H1 (cell line): ENCODE results near the gene HS6ST3. TPM values are rescaled to one million over a fixed set of nuclear protein-coding genes. Genes with fewer than 3 reads are reported as not detected.

Experiments
- CTCF ChIA-PET: fragments of 300-600 bp; sonication (Branson Sonifier 250); formaldehyde crosslinking; loops from one replicate; lab custom pipeline; 2021; ENCODE audit not compliant: partially characterized antibody; lab: Charles Lee
- POLR2A ChIA-PET: fragments of 300-600 bp; sonication (Branson Sonifier 250); formaldehyde crosslinking; loops from one replicate; lab custom pipeline; 2021; ENCODE audit warnings: inconsistent platforms; ENCODE audit not compliant: partially characterized antibody; lab: Charles Lee
- DNase-seq, 2 experiments: peaks; one replicate each; pipeline versions ENCODE4 v3.0.0 to v3.0.0-alpha.2; 2010 to 2022; ENCODE audit warnings: low spot score in 2 of 2, low read depth in 1 of 2, mixed read lengths in 1 of 2
- FAIRE-seq: peaks from 2 replicates; lab custom pipeline; 2011; peaks lifted over from hg19 to GRCh38; lab: Jason Lieb, UNC
- H2AFZ ChIP-seq: 2 replicates; pipeline ENCODE4 v1.8.1; 2012; ENCODE audit warnings: low read length, inconsistent platforms
- H2AK5ac ChIP-seq: 2 replicates; pipeline ENCODE4 v1.6.1; 2013; ENCODE audit warnings: low read depth, low read length
- H2BK120ac ChIP-seq: replicated peaks from 2 replicates; pipeline ENCODE3; 2013; ENCODE audit warnings: low read depth, low read length, inconsistent platforms
- H2BK12ac ChIP-seq: 2 replicates; pipeline ENCODE4 v1.6.1; 2013; ENCODE audit warnings: low read depth, low read length
- H2BK15ac ChIP-seq: 2 replicates; pipeline ENCODE4 v1.6.1; 2013; ENCODE audit warnings: low read length
- H2BK20ac ChIP-seq: 2 replicates; pipeline ENCODE4 v1.6.1; 2013; ENCODE audit warnings: low read length
- H2BK5ac ChIP-seq: 2 replicates; pipeline ENCODE4 v1.6.1; 2013; ENCODE audit warnings: low read depth, low read length
- H3K14ac ChIP-seq: 2 replicates; pipeline ENCODE4 v1.6.1; 2013; ENCODE audit warnings: inconsistent platforms; ENCODE audit not compliant: insufficient read length
- H3K18ac ChIP-seq: 2 replicates; pipeline ENCODE4 v1.6.1; 2013; ENCODE audit warnings: low read length; ENCODE audit errors: extremely low read depth
- H3K23ac ChIP-seq: 2 replicates; pipeline ENCODE4 v1.6.1; 2013; ENCODE audit warnings: inconsistent platforms; ENCODE audit not compliant: insufficient read length
- H3K23me2 ChIP-seq: 2 replicates; pipeline ENCODE4 v1.6.1; 2013; ENCODE audit warnings: low read depth, low read length
- H3K27ac ChIP-seq: 2 replicates; pipeline ENCODE4 v1.6.1; 2011; ENCODE audit warnings: low read depth, low read length, inconsistent platforms
- H3K27me3 ChIP-seq, 4 experiments: replicated peaks in 1 of 4; 1 replicate in 1 of 4; 2 replicates in 3 of 4; pipeline versions ENCODE4 v1.6.1 to v1.8.1; 2011 to 2013; ENCODE audit warnings: low read length in 3 of 4, mild to moderate bottlenecking in 3 of 4, inconsistent platforms in 2 of 4, mixed read lengths in 2 of 4, moderate library complexity in 1 of 4; ENCODE audit not compliant: control insufficient read depth in 3 of 4, insufficient read depth in 3 of 4; ENCODE audit errors: extremely low read depth in 1 of 4
- H3K36me3 ChIP-seq, 4 experiments: 2 replicates each; pipeline versions ENCODE4 v1.6.1 to v1.8.1; 2011 to 2013; ENCODE audit warnings: mild to moderate bottlenecking in 4 of 4, low read length in 3 of 4, moderate library complexity in 2 of 4, control low read depth in 1 of 4, inconsistent platforms in 1 of 4; ENCODE audit not compliant: insufficient read depth in 4 of 4, control insufficient read depth in 2 of 4
- H3K4ac ChIP-seq: replicated peaks from 2 replicates; pipeline ENCODE3; 2013; ENCODE audit warnings: low read length, low read depth, mixed read lengths, inconsistent platforms; ENCODE audit not compliant: insufficient read length
- H3K4me1 ChIP-seq, 4 experiments: replicated peaks in 1 of 4; 1 replicate in 1 of 4; 2 replicates in 3 of 4; pipeline versions ENCODE4 v1.6.1 to v1.8.1; 2011 to 2013; ENCODE audit warnings: low read length in 3 of 4, inconsistent platforms in 2 of 4, mixed read lengths in 1 of 4; ENCODE audit not compliant: insufficient read depth in 4 of 4, control insufficient read depth in 3 of 4
- H3K4me2 ChIP-seq, 2 experiments: 2 replicates each; pipeline versions ENCODE4 v1.6.1 to v1.8.1; 2011 to 2013; ENCODE audit warnings: low read depth in 2 of 2, low read length in 2 of 2, control low read depth in 1 of 2, inconsistent platforms in 1 of 2, mild to moderate bottlenecking in 1 of 2; ENCODE audit not compliant: insufficient read depth in 1 of 2
- H3K4me3 ChIP-seq, 4 experiments: fragments of 200-600, 300-600 bp in 1 of 4; sonication (generic), shearing (Covaris generic), sonication (Bioruptor Twin) in 1 of 4; 2 replicates each; pipeline versions ENCODE4 v1.5.1 to v1.8.1; 2011 to 2016; ENCODE audit warnings: low read length in 4 of 4, low read depth in 3 of 4, control low read depth in 2 of 4, inconsistent platforms in 2 of 4, mild to moderate bottlenecking in 2 of 4, mixed read lengths in 1 of 4, moderate library complexity in 1 of 4; ENCODE audit not compliant: insufficient read depth in 2 of 4; ENCODE audit errors: extremely low read depth in 1 of 4
- H3K56ac ChIP-seq: replicated peaks from 2 replicates; pipeline ENCODE3; 2013; ENCODE audit warnings: low read depth, mild to moderate bottlenecking, mixed read lengths, low read length, inconsistent platforms; ENCODE audit not compliant: insufficient read length
- H3K79me1 ChIP-seq: 2 replicates; pipeline ENCODE4 v1.6.1; 2013; ENCODE audit warnings: low read depth, low read length, control low read depth
- H3K79me2 ChIP-seq, 2 experiments: 2 replicates each; pipeline versions ENCODE4 v1.6.1 to v1.8.1; 2012 to 2013; ENCODE audit warnings: low read length in 2 of 2, mild to moderate bottlenecking in 2 of 2, inconsistent platforms in 1 of 2; ENCODE audit not compliant: insufficient read depth in 2 of 2, control insufficient read depth in 1 of 2
- H3K9ac ChIP-seq, 4 experiments: replicated peaks in 1 of 4; 1 replicate in 1 of 4; 2 replicates in 3 of 4; pipeline versions ENCODE4 v1.6.1 to v1.8.1; 2011 to 2013; ENCODE audit warnings: low read depth in 3 of 4, low read length in 3 of 4, control low read depth in 2 of 4, mild to moderate bottlenecking in 2 of 4, moderate library complexity in 2 of 4, inconsistent platforms in 1 of 4; ENCODE audit errors: extremely low read depth in 1 of 4
- H3K9me3 ChIP-seq, 2 experiments: 2 replicates each; pipeline versions ENCODE4 v1.6.1 to v1.8.1; 2012 to 2013; ENCODE audit warnings: mild to moderate bottlenecking in 2 of 2, moderate library complexity in 2 of 2, control low read depth in 1 of 2, inconsistent platforms in 1 of 2, low read depth in 1 of 2, low read length in 1 of 2, mixed read lengths in 1 of 2; ENCODE audit not compliant: insufficient read depth in 2 of 2
- H4K20me1 ChIP-seq, 2 experiments: replicated peaks in 1 of 2; 2 replicates each; pipeline versions ENCODE3 to v1.8.1; 2011 to 2013; ENCODE audit warnings: inconsistent platforms in 2 of 2, low read length in 2 of 2, mild to moderate bottlenecking in 1 of 2; ENCODE audit not compliant: insufficient read depth in 2 of 2, control insufficient read depth in 1 of 2
- H4K5ac ChIP-seq: 2 replicates; pipeline ENCODE4 v1.6.1; 2013; ENCODE audit warnings: low read length, low read depth, mixed read lengths, inconsistent platforms; ENCODE audit not compliant: insufficient read length
- H4K8ac ChIP-seq: 2 replicates; pipeline ENCODE4 v1.8.0; 2013; ENCODE audit warnings: mild to moderate bottlenecking, moderate library complexity, low read length, inconsistent platforms; ENCODE audit not compliant: insufficient read depth; ENCODE audit errors: extremely low read depth
- H4K91ac ChIP-seq: replicated peaks from 2 replicates; pipeline ENCODE3; 2013; ENCODE audit warnings: low read length, mixed read lengths, inconsistent platforms; ENCODE audit not compliant: insufficient read length
- KDM4A ChIP-seq: IDR thresholded peaks from one replicate; pipeline ENCODE4 v1.7.1; 2012; ENCODE audit warnings: low read depth, mild to moderate bottlenecking, moderate library complexity, low read length, inconsistent platforms; ENCODE audit not compliant: severe bottlenecking
- RAD21 ChIP-seq, 2 experiments: IDR thresholded peaks in 1 of 2; conservative IDR thresholded peaks in 1 of 2; 2 replicates each; pipeline ENCODE4 v1.6.1; 2011; ENCODE audit warnings: low read depth in 2 of 2, low read length in 2 of 2, improper control_type of control experiment in 1 of 2, inconsistent platforms in 1 of 2, mild to moderate bottlenecking in 1 of 2, moderate library complexity in 1 of 2
- RNF2 ChIP-seq: fragments of 200-900, 300-1000 bp; sonication (generic); IDR thresholded peaks from 2 replicates; pipeline ENCODE4 v1.7.1; 2016; ENCODE audit warnings: borderline replicate concordance, low read depth, mild to moderate bottlenecking, antibody characterized with exemption, low read length; ENCODE audit not compliant: poor library complexity, severe bottlenecking; ENCODE audit errors: missing control alignments
- WGBS, 2 experiments: shearing (Covaris generic) in 1 of 2; methylation state at CpG; one replicate each; pipeline versions ENCODE4 v1.1.6 to v1.1.7; 2013 to 2015; ENCODE audit warnings: low lambda C conversion rate in 2 of 2, mixed read lengths in 2 of 2, inconsistent platforms in 1 of 2, low coverage in 1 of 2, missing lambda C conversion rate in 1 of 2; ENCODE audit not compliant: insufficient replicate concordance in 2 of 2, insufficient coverage in 1 of 2, insufficient read length in 1 of 2; ENCODE audit errors: extremely low coverage in 1 of 2, missing lambda C conversion rate in 1 of 2; 5-methylcytosine and 5-hydroxymethylcytosine counted together
- polyA plus RNA-seq, 7 experiments: library from polyadenylated mRNA; depleted of rRNA in 3 of 7; stranded (reverse) in 5 of 7; unstranded in 2 of 7; fragments of >200 nt in 5 of 7; fragments of 200-250 nt in 2 of 7; gene quantifications; 1 replicate in 5 of 7; 2 replicates in 1 of 7; 4 replicates in 1 of 7; pipeline versions ENCODE4 v1.2.1 to v1.2.3, GENCODE V29; 2011 to 2013; ENCODE audit warnings: missing spikeins in 2 of 7, mixed read lengths in 2 of 7
- total RNA-seq: library from RNA; stranded (reverse); fragmentation: NEBNext Ultra II Directional; extraction: Animal tissue kit (Norgen Biotek cat#: 25700); gene quantifications from 2 replicates; pipeline ENCODE4 v1.2.1, GENCODE V29; 2021
- TF ChIP-seq, protein P1 (sequence below), 3 experiments: IDR thresholded peaks; 1 replicate in 2 of 3; 2 replicates in 1 of 3; pipeline versions ENCODE4 v1.5.1 to v1.6.1; 2011; ENCODE audit warnings: low read length in 3 of 3, mild to moderate bottlenecking in 3 of 3, inconsistent platforms in 2 of 3, low read depth in 1 of 3, moderate library complexity in 1 of 3; ENCODE audit not compliant: insufficient read depth in 1 of 3; ENCODE audit errors: control extremely low read depth in 1 of 3

Gene HS6ST3
- total and polyA plus RNA-seq, 2 of the 8 experiments (the other 6 are each of a cell fraction or from before 2014, with no cell fraction given), result 0.45 to 1.2 TPM

DNA sequence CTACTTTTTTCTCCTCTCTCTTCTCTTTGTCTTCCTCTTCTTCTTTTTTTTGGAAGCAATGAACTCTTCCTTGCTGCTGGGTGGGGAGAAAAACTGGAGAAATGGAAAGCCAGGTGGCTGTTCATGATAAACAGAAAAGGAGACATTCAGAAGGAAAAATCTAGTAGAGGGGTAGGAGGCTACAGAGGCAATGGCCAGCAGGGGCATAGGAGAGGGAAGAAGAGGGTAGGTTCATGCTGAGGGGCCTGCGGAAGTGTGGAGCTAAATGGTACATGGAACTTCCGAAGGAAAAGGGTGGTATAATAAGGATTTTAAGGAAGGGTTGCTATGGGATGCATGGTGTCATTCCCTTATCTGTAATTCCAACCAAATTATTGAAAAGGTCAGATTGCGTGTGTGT is 17.5 kb upstream of the HS6ST3 start:
- no peaks in the 10 kb centered on the region for H3K23me2 ChIP-seq
- H4K20me1 ChIP-seq, result no peaks in the 10 kb centered on the region
- no peaks in the 10 kb centered on the region for H3K4me1 ChIP-seq
- H3K36me3 ChIP-seq, result no peaks in the 10 kb centered on the region
- no peak overlapping the region for H4K8ac ChIP-seq
- H3K18ac ChIP-seq, result no peak overlapping the region
- H3K14ac ChIP-seq, result no peak overlapping the region
- H2BK5ac ChIP-seq, result no peak overlapping the region
- no peak overlapping the region for H2AFZ ChIP-seq
- no peak overlapping the region for H2BK20ac ChIP-seq
- H3K79me1 ChIP-seq, result no peaks in the 10 kb centered on the region
- DNase-seq (no peak), FAIRE-seq (no peak)
- ChIA-PET CTCF (interaction anchor here (0.5 to 2.5 kb wide), 10 partner anchors 10 to 967 kb away, joined by 3 to 14 read pairs (median 4); no protein-coding TSS in a partner anchor), POLR2A (interaction anchor here (1.5 kb wide), 1 partner anchor 19 kb away, joined by 6 read pairs; the partner anchor contains the start of gene UGGT2)
- H3K27ac ChIP-seq, result no peak overlapping the region
- no peaks in the 10 kb centered on the region for H3K27me3 ChIP-seq
- TF ChIP-seq, protein P1, sequence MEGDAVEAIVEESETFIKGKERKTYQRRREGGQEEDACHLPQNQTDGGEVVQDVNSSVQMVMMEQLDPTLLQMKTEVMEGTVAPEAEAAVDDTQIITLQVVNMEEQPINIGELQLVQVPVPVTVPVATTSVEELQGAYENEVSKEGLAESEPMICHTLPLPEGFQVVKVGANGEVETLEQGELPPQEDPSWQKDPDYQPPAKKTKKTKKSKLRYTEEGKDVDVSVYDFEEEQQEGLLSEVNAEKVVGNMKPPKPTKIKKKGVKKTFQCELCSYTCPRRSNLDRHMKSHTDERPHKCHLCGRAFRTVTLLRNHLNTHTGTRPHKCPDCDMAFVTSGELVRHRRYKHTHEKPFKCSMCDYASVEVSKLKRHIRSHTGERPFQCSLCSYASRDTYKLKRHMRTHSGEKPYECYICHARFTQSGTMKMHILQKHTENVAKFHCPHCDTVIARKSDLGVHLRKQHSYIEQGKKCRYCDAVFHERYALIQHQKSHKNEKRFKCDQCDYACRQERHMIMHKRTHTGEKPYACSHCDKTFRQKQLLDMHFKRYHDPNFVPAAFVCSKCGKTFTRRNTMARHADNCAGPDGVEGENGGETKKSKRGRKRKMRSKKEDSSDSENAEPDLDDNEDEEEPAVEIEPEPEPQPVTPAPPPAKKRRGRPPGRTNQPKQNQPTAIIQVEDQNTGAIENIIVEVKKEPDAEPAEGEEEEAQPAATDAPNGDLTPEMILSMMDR (IDR thresholded peaks at IDR 0.05; ENCODE audit: control extremely low read depth in 1 of 3, insufficient read depth in 1 of 3, low read depth in 1 of 3, low read length in 3 of 3), result peak; percentile 22 to 65 (median 40); a peak in 2 of 4 replicates
- no peak for TF ChIP-seq KDM4A
- TF ChIP-seq RAD21 (IDR thresholded peaks at IDR 0.05 in 1 of 2, conservative IDR thresholded peaks at IDR 0.05 in 1 of 2; ENCODE audit: low read depth in 2 of 2, low read length in 2 of 2), result peak; percentile 37 to 38
- no peak for TF ChIP-seq RNF2
- 61% methylated on average over 3 of the region's 3 CpGs; no CpG with 5 or more reads in 1 of the 2 experiments for WGBS, 2 experiments
- H2BK15ac ChIP-seq, result no peak overlapping the region
- H3K4me3 ChIP-seq, result no peak overlapping the region
- no peak overlapping the region for H4K91ac ChIP-seq
- H2BK120ac ChIP-seq, result no peak overlapping the region
- H3K23ac ChIP-seq, result no peak overlapping the region
- H3K56ac ChIP-seq, result no peak overlapping the region
- H3K9me3 ChIP-seq, result no peaks in the 10 kb centered on the region
- no peak overlapping the region for H3K4me2 ChIP-seq
- H2AK5ac ChIP-seq, result no peak overlapping the region
- no peak overlapping the region for H3K9ac ChIP-seq
- H3K79me2 ChIP-seq, result no peaks in the 10 kb centered on the region
- H2BK12ac ChIP-seq, result no peak overlapping the region
- H3K4ac ChIP-seq, result no peak overlapping the region
- no peak overlapping the region for H4K5ac ChIP-seq
